ENCODE measurements around the gene TEX14.
A peak's percentile ranks its signal among the peaks of the same experiment; 100 is the strongest.
"Not testable (repeated sequence)": the region's sequence is repeated elsewhere in the genome, so short reads cannot be mapped to it uniquely, and the experiment has no call there.

TEX14 gene

GRCh38 chr17:58691701-58692238, at the start of gene TEX14:
TSS of gene TEX14 (minus strand) at chr17:58692045. CDS start at chr17:58652001, 40,044 bp downstream.
- no peak for DNase-seq (ENCODE audit: low read depth)

DNA sequence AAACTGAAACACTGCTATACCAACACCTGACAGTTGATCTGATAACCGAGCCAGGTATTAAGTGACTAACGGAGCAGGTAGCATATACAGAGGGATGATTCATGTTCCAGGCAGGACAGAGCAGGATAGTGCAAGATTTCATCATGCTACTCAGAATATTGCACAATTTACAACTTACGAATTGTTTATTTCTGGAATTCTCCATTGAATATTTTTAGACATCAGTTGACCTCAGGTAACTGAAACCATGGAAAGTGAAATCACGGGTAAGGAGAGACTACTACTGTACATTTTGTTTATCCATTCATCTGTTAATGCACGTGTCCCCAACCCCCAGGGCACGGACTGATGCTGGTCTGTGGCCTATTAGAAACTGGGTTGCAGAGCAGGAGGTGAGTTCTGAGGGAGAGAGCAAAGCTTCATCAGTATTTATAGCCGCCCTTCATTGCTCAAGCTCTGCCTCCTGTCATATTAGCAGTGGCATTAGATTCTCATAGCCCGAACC, 49.3 kb upstream of the TEX14 start:
- DNase-seq (ENCODE audit: low read depth), result peak; percentile 28

DNA sequence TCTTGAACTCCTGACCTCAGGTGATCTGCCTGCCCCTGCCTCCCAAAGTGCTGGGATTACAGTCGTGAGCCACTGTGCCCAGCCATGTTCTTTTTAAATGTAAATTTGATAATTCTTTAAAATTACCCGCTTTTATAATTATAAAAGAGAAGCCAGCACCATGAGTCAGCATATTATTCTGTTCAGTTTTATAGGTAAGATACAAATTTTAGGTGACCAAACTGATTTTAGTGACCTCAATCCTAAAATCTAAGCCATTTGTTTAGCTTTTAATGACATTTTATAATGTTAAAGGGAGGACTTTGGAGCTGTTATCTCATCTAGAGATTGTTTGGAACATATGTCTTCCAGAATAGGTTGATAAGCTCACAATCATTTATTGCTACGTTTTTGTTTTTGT, 43.0 kb upstream of the TEX14 start:
- no peak for DNase-seq (ENCODE audit: low read depth)

DNA sequence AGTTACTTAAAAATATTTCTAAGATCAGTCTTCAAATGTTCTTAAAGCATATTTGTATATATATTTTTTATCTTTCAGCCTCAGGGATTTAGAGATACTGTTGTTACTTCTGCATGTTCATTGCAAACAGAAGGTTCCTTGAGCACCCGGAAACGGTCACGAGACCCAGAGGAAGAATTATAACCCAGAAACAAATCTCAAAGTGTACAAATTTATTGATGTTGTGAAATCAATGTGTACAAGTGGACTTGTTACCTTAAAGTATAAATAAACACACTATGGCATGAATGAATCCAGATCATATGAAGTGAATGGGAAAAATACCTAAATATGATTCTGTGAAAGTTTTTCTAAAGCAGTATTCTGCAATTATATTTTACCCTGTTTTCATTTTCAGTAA, 42.2 kb upstream of the TEX14 start:
- no peak for DNase-seq (ENCODE audit: low read depth)

- DNase-seq (ENCODE audit: low read depth), result no peak
Measured at GRCh38 chr17:58730937-58731336, 39.1 kb upstream of the TEX14 start.

DNA sequence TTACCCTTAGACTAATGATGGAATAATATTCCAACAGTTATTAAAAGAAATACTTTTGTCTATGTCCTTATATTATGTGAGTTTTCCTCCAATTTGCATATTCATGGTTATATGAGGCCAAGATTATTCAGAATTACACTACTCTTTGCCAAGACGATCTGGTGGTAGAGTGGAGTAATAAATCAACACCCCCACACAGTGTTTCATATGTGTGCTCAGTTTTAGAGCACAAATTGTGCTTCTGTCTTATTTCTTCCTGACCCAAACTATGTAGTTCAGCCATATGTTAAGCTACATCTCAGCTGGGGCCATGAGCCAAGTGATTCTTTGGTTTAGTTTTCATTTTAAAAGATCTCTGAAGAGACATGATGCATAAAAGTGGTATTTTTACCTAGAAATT, 37.0 kb upstream of the TEX14 start:
- DNase-seq (ENCODE audit: low read depth), result no peak

- no peak for DNase-seq (ENCODE audit: low read depth)
Measured at GRCh38 chr17:58722696-58723095, 30.9 kb upstream of the TEX14 start.

DNA sequence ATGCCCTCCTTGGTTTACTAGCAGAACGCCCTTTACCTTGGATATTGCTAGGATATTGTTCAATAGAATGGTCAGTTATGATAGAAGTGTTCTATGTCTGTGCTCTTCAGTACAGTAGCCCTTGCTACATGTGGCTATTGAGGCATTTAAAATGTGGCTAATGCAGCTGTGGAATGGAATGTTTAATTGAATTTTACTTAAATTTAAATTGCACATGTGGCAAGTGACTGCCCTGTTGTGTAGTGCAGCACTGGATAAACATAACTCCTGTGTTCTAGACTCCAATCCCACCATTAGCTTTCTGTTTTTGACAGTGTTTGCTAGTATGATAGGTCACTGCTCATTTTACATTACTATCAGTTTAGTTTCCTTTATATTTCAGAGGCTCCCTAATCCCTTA, 30.4 kb upstream of the TEX14 start:
- no peak for DNase-seq (ENCODE audit: low read depth)

DNA sequence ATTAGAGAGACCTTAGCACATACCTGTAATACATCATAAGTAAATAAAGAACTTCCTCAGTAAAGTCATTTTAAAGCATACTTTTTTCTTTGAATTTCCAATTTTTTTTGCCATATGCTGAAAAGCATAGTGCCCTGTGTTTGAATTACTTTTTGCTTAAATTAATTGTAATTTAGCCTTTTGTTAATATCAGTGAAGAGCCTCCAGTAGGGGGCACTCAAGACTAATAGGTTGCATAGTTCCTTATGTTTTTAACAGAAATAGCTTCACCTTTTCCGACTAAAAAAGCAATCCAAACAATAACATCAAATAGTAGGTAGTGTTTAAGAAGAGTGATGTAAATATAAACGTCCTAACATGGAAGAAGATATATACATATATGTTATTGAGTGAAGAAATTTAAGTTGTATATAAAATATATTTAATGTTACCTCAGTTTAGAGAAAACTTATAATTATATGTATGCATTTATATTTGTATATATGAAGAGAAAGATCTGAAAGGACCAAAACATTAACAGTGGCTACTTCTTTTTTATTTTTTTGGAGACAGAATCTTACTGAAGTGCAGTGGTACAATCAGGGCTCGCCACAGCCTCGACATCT, 19.2 kb upstream of the TEX14 start:
- DNase-seq (ENCODE audit: low read depth), result peak; percentile 32

GRCh38 chr17:58706351-58707140, 14.7 kb upstream of the TEX14 start:
- DNase-seq (ENCODE audit: low read depth), result no peak

DNA sequence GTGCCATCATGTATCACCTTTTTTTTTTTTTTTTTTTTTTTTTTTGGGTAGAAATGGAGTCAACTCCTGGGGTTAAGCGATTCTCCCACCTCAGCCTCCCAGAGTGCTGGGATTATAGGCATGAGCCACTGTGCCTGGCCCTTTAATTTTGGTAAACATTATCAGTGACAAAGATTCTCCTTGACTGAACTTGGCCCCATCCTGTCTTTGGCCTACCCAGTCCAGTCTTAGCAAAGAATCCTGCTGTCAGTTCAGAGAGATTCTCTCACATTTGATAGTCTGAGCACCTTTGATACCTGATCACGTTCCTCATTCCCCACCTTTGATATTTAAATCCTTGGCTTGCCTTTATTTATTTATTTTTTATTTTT, 12.1 kb upstream of the TEX14 start:
- no peak for DNase-seq (ENCODE audit: low read depth)

GRCh38 chr17:58703137-58703915, 11.5 kb upstream of the TEX14 start:
- DNase-seq (ENCODE audit: low read depth), result no peak

DNA sequence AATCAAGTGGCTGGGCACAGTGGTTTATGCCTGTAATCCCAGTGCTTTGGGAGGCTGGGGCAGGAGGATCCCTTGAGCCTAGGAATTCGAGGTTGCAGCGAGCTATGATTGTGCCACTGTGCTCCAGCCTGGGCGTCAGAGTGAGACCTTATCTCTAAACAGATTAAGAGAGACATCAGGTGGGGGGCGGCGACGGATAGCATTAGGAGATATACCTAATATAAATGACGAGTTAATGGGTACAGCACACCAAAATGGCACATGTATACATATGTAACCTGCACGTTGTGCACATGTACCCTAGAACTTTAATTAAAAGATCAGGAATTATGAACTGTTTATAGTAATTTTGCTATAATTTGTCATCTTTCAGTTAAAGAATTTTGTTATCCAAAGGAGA, 10.9 kb upstream of the TEX14 start:
- DNase-seq (ENCODE audit: low read depth), result no peak

- no peak for DNase-seq (ENCODE audit: low read depth)
Measured at GRCh38 chr17:58702045-58702476, 10.2 kb upstream of the TEX14 start.

GRCh38 chr17:58699771-58700170, 7.9 kb upstream of the TEX14 start:
- DNase-seq (ENCODE audit: low read depth), result no peak

DNA sequence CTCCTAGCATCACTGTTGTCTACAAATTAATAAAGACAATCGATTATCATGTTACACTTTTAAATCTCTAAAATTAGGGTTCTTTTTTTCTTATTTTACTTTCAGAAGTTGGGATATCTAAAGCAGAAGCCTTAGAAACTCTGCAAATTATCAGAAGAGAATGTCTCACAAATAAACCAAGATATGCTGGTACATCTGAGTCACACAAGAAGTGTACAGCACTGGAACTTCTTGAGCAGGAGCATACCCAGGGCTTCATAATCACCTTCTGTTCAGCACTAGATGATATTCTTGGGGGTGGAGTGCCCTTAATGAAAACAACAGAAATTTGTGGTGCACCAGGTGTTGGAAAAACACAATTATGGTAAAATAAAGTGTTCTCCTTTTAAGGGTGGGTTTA, 3.0 kb upstream of the TEX14 start:
- DNase-seq (ENCODE audit: low read depth), result no peak

DNA sequence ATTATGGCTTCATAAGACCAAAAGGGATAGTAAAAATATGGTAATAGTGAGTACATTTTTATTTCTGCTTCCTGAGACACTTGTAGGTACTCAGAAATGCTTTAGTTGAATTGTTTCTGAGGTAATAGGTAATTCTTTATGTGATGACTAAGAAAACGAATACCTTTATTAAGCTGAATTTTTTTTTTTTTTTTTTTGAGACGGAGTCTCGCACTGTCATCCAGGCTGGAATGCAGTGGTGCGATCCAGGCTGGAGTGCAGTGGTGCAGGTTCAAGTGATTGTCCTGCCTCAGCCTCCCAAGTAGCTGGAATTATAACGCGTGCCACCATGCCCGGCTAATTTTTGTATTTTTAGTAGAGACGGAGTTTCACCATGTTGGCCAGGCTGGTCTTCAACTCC, 2.5 kb upstream of the TEX14 start:
- DNase-seq (ENCODE audit: low read depth), result no peak

- DNase-seq (ENCODE audit: low read depth), result no peak
Measured at GRCh38 chr17:58693751-58694150, 1.9 kb upstream of the TEX14 start.

- DNase-seq (ENCODE audit: low read depth), result no peak
Measured at GRCh38 chr17:58693208-58693607, 1.4 kb upstream of the TEX14 start.

DNA sequence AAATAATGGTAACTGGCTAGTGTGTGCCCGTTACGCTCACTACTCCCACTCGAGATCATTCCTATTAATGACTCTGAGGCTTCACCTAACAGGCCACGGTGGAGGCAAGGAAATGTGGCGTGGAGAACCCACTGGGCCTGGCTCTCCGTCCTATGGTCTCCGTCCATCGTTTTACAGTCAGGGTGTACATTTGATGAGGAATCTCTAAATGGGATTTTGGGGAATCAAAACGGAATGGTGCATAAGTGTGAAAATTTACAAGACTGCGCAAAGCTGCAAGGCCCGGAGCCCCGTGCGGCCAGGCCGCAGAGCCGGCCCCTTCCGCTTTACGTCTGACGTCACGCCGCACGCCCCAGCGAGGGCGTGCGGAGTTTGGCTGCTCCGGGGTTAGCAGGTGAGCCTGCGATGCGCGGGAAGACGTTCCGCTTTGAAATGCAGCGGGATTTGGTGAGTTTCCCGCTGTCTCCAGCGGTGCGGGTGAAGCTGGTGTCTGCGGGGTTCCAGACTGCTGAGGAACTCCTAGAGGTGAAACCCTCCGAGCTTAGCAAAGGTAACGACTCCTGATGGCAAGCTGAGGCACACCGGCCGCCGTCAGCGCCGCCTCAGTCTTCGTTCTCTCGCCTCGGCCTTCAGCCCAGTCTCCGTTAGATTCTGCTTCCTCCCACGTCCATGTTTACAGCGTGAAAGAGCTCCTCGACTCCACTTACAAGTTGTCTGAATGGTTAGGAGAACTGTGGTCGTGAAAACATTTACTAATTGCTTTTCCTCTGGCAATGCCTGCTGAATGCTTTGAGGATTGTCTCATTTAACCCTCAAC, 602 bp upstream of the TEX14 start, which contains the start of gene RAD51C:
Gene RAD51C (plus strand): TSS at position 364 of the 817 bp plus-strand sequence. CDS start 42 bp downstream, at position 406.
- DNase-seq (ENCODE audit: low read depth), result peak; percentile 59

DNA sequence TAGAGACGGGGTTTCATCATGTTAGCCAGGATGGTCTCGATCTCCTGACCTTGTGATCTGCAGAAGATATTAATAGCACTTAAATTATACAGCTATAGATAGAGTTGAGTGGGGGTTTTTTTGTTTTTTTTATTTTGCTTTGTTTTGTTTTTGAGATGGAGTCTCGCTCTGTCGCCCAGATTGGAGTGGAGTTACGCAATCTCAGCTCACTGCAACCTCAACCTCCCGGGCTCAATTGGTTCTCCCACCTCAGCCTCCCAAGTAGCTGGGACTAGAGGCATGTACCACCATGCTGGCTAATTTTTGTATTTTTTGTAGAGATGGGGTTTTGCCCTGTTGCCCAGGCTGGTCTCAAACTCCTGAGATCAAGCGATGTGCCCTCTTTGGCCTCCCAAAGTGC, 1.8 kb downstream of the TEX14 start:
- not testable (repeated sequence) for DNase-seq (ENCODE audit: low read depth)

- no peak for DNase-seq (ENCODE audit: low read depth)
Measured at GRCh38 chr17:58688521-58688920, 3.3 kb downstream of the TEX14 start.

All from fibroblast of the conjunctiva (primary cell).